Measurements from ENCODE around the gene CUTA. TPM values are rescaled to one million over a fixed set of nuclear protein-coding genes. Genes with fewer than 3 reads are reported as not detected.

The CUTA gene
- total RNA-seq, 2 donors from 2014 or later = 198 to 219 TPM

DNA sequence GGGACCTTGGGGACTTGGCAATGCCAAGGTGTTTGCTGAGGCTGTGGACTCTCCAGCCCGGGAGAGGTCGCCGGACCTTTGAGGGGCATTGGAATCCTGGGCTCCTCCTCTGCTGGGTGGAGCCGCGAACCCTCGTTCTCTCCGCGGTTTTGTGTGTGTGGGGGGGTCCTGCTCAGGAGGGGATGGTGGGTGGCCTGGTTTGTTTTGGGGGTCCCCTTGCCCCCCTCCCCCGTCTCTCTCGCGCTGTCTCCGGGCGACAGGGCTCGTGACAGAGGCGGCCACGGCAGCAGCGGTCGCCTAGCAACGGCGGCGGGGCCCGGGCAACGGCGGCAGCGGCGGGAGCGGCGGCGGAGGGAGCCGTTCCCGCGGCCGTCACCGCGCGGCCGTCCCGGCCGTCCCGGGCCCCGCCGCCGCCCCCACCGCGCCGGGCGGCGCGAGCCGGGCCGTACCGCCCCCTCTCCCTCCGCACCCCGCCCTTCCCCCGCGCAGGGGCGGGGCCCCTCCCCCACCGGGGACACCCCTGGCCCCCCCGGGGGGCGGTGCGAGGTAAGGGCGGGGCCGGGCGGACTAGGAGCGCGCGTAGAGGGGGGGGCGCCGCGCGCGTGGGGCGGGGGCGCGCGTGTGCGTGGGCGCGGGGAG, 9.8 kb upstream of the CUTA start:
- H3K9me3 Mint-ChIP-seq = no peaks in the 10 kb centered on the region
- H3K27me3 ChIP-seq (ENCODE audit: control insufficient read depth, insufficient read depth, low read length, poor library complexity, severe bottlenecking) = no peaks in the 10 kb centered on the region
- H3K9ac ChIP-seq (ENCODE audit: extremely low read depth, low read length, poor library complexity, severe bottlenecking) = no peak overlapping the region
- H3K36me3 Mint-ChIP-seq (ENCODE audit: low read depth) = peaks cover 19% of the 10 kb centered on the region
- H3K27ac ChIP-seq (ENCODE audit: low read depth, low read length) = no peak overlapping the region
- peaks cover 10% of the 10 kb centered on the region for H3K4me1 ChIP-seq (ENCODE audit: control insufficient read depth, insufficient read depth, low read length)
- peaks cover 67% of the 10 kb centered on the region for H3K4me1 Mint-ChIP-seq
- H3K4me3 Mint-ChIP-seq = peak overlapping the region; percentile 86
- no peaks in the 10 kb centered on the region for H3K27me3 Mint-ChIP-seq (ENCODE audit: insufficient read depth)
- peak; percentile 75 for DNase-seq
- peak overlapping the region; percentile 39 for H3K27ac Mint-ChIP-seq
- WGBS, 2 experiments (ENCODE audit: insufficient coverage in 1 of 2, insufficient read length in 1 of 2) = 0% methylated on average over 68 of the region's 79 CpGs; no CpG with 5 or more reads in 1 of the 2 experiments
- H3K9me3 ChIP-seq (ENCODE audit: control insufficient read depth, low read length) = no peaks in the 10 kb centered on the region
- H3K36me3 ChIP-seq (ENCODE audit: control insufficient read depth, insufficient read depth, low read length) = no peaks in the 10 kb centered on the region
- H3K4me3 ChIP-seq (ENCODE audit: low read length) = peak overlapping the region; percentile 83
- TF ChIP-seq, protein P1, sequence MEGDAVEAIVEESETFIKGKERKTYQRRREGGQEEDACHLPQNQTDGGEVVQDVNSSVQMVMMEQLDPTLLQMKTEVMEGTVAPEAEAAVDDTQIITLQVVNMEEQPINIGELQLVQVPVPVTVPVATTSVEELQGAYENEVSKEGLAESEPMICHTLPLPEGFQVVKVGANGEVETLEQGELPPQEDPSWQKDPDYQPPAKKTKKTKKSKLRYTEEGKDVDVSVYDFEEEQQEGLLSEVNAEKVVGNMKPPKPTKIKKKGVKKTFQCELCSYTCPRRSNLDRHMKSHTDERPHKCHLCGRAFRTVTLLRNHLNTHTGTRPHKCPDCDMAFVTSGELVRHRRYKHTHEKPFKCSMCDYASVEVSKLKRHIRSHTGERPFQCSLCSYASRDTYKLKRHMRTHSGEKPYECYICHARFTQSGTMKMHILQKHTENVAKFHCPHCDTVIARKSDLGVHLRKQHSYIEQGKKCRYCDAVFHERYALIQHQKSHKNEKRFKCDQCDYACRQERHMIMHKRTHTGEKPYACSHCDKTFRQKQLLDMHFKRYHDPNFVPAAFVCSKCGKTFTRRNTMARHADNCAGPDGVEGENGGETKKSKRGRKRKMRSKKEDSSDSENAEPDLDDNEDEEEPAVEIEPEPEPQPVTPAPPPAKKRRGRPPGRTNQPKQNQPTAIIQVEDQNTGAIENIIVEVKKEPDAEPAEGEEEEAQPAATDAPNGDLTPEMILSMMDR (conservative IDR thresholded peaks at IDR 0.05) = peak; percentile 55

- peaks cover 4% of the 10 kb centered on the region for H3K4me1 ChIP-seq (ENCODE audit: control insufficient read depth, insufficient read depth, low read length)
- H3K4me1 Mint-ChIP-seq = peaks cover 59% of the 10 kb centered on the region
- H3K27ac Mint-ChIP-seq = no peak overlapping the region
- H3K27me3 Mint-ChIP-seq (ENCODE audit: insufficient read depth) = no peaks in the 10 kb centered on the region
- H3K36me3 ChIP-seq (ENCODE audit: control insufficient read depth, insufficient read depth, low read length) = no peaks in the 10 kb centered on the region
- peak overlapping the region; percentile 84 for H3K4me3 ChIP-seq (ENCODE audit: low read length)
- H3K4me3 Mint-ChIP-seq = peak overlapping the region; percentile 86
- TF ChIP-seq, protein P1 (conservative IDR thresholded peaks at IDR 0.05) = no peak
- peaks cover 17% of the 10 kb centered on the region for H3K36me3 Mint-ChIP-seq (ENCODE audit: low read depth)
- peak overlapping the region; percentile 72 for H3K27ac ChIP-seq (ENCODE audit: low read depth, low read length)
- H3K9me3 Mint-ChIP-seq = no peaks in the 10 kb centered on the region
- H3K9ac ChIP-seq (ENCODE audit: extremely low read depth, low read length, poor library complexity, severe bottlenecking) = no peak overlapping the region
- no peaks in the 10 kb centered on the region for H3K27me3 ChIP-seq (ENCODE audit: control insufficient read depth, insufficient read depth, low read length, poor library complexity, severe bottlenecking)
- peak; percentile 60 for DNase-seq
- WGBS, 2 experiments (ENCODE audit: insufficient coverage in 1 of 2, insufficient read length in 1 of 2) = 25 to 40% methylated on average over 1 to 12 of the region's 12 CpGs
- H3K9me3 ChIP-seq (ENCODE audit: control insufficient read depth, low read length) = no peaks in the 10 kb centered on the region
Measured at GRCh38 chr6:33426590-33427511, 8.9 kb upstream of the CUTA start.

- Histone ChIP-seq H3K27me3 (ENCODE audit: control insufficient read depth, insufficient read depth, low read length, poor library complexity, severe bottlenecking) (no peaks in the 10 kb centered on the region), H3K36me3 (ENCODE audit: control insufficient read depth, insufficient read depth, low read length) (no peaks in the 10 kb centered on the region), H3K9me3 (ENCODE audit: control insufficient read depth, low read length) (no peaks in the 10 kb centered on the region), H3K4me3 (ENCODE audit: low read length) (peak overlapping the region; percentile 84), H3K9ac (ENCODE audit: extremely low read depth, low read length, poor library complexity, severe bottlenecking) (peak overlapping the region; percentile 53), H3K27ac (ENCODE audit: low read depth, low read length) (peak overlapping the region; percentile 72), H3K4me1 (ENCODE audit: control insufficient read depth, insufficient read depth, low read length) (no peaks in the 10 kb centered on the region)
- Mint-ChIP-seq H3K4me1 (peaks cover 63% of the 10 kb centered on the region), H3K9me3 (no peaks in the 10 kb centered on the region), H3K4me3 (peak overlapping the region; percentile 86), H3K27me3 (ENCODE audit: insufficient read depth) (no peaks in the 10 kb centered on the region), H3K36me3 (ENCODE audit: low read depth) (peaks cover 17% of the 10 kb centered on the region), H3K27ac (peak overlapping the region; percentile 84)
- WGBS, 2 experiments (ENCODE audit: insufficient coverage in 1 of 2, insufficient read length in 1 of 2) = 2 to 3% methylated on average over 27 to 39 of the region's 43 CpGs
- TF ChIP-seq, protein P1 (conservative IDR thresholded peaks at IDR 0.05) = peak; percentile 87
- peak; percentile 97 for DNase-seq
Measured at GRCh38 chr6:33425668-33426577, 8.0 kb upstream of the CUTA start.
